Measurements from ENCODE around the gene GNG14. TPM values are rescaled to one million over a fixed set of nuclear protein-coding genes. Genes with fewer than 3 reads are reported as not detected.

Gene GNG14
- total and polyA plus RNA-seq, 12 donors = not detected

DNA sequence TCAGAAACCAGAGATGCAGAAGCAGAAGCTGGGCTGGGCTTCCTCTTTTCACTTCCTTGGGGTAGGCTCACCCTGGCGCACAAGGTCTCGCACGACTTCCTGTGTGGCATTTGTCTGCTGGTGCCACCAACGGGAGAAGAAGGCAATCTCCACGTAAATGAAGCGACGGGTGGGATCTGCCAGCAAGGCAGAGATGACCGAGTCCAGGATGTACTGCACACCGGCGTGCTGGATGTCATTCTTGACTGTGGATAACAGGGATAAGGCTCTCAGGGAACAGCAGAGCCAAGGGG, 22.6 kb upstream of the GNG14 start:
- WGBS, 4 donors = 58 to 83% (median 79%) methylated on average over 7 to 10 of the region's 10 CpGs
- H3K27me3 ChIP-seq = no peaks in the 10 kb centered on the region
- peaks cover 0 to 37% of the 10 kb centered on the region in 2 donors for H3K36me3 ChIP-seq (replicated peaks in 1 of 2)
- peak overlapping the region in 1 of 5 donors; percentile 72 for H3K27ac ChIP-seq
- no peaks in the 10 kb centered on the region for H3K9me3 ChIP-seq (replicated peaks in 1 of 3)
- intact Hi-C loops (cut with DNase I) = loop anchor here in 1 of 2 donors (5.0 kb wide), 1 partner anchor 53 kb away; the partner anchor contains the start of genes ZNF490 and ZNF791
- H3K4me1 ChIP-seq (replicated peaks in 1 of 2) = peaks cover 13 to 31% of the 10 kb centered on the region in 2 donors
- peak overlapping the region in 1 of 4 donors; percentile 80 for H3K4me3 ChIP-seq
- DNase-seq = peak in 4 of 7 donors; percentile 60 to 74 (median 68)
- TF ChIP-seq, protein P1, sequence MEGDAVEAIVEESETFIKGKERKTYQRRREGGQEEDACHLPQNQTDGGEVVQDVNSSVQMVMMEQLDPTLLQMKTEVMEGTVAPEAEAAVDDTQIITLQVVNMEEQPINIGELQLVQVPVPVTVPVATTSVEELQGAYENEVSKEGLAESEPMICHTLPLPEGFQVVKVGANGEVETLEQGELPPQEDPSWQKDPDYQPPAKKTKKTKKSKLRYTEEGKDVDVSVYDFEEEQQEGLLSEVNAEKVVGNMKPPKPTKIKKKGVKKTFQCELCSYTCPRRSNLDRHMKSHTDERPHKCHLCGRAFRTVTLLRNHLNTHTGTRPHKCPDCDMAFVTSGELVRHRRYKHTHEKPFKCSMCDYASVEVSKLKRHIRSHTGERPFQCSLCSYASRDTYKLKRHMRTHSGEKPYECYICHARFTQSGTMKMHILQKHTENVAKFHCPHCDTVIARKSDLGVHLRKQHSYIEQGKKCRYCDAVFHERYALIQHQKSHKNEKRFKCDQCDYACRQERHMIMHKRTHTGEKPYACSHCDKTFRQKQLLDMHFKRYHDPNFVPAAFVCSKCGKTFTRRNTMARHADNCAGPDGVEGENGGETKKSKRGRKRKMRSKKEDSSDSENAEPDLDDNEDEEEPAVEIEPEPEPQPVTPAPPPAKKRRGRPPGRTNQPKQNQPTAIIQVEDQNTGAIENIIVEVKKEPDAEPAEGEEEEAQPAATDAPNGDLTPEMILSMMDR (IDR thresholded peaks at IDR 0.05) = no peak
- no peak for TF ChIP-seq POLR2A (IDR thresholded peaks at IDR 0.05)

DNA sequence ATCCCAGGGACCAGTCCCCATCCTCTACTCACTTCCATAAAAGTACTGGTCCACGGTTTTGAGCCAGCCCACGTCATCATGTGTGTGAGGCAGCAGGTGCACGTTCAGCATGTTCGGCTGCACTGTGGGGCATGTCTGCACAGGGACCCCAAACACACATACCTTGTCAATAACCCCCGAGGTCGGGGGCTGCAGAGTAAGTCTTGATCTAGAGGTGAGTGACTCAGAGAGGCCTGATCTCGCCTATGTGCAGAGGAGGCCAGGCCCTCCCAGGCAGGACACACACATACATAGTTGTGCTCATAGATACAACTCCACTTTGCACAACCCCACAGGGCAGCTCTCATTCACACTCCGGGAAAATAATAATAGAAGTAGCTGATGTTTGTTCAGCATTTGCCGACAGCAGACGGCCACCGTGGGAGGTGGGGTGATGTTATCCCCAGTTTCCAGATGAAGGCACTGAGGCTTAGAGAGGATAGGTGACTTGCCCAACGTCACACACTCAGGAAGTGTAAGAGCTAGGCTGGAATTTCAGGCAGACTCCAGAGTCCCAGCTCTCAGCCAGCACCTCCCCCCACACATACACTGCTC, 22.0 kb upstream of the GNG14 start:
- Histone ChIP-seq H3K4me1 (replicated peaks in 1 of 2) (peaks cover 17 to 36% of the 10 kb centered on the region in 2 donors), H3K4me3 (peak overlapping the region in 3 of 4 donors; percentile 60 to 80 (median 71)), H3K9me3 (replicated peaks in 1 of 3) (no peaks in the 10 kb centered on the region), H3K36me3 (replicated peaks in 1 of 2) (peaks cover 0 to 32% of the 10 kb centered on the region in 2 donors), H3K27me3 (no peaks in the 10 kb centered on the region), H3K27ac (peak overlapping the region in 1 of 5 donors; percentile 72)
- TF ChIP-seq POLR2A (IDR thresholded peaks at IDR 0.05) = no peak
- no peak for DNase-seq
- 35 to 47% (median 45%) methylated on average over 4 to 12 of the region's 12 CpGs for WGBS, 4 donors
- intact Hi-C loops (cut with DNase I) = loop anchor here in 1 of 2 donors (5.0 kb wide), 1 partner anchor 53 kb away; the partner anchor contains the start of genes ZNF490 and ZNF791

DNA sequence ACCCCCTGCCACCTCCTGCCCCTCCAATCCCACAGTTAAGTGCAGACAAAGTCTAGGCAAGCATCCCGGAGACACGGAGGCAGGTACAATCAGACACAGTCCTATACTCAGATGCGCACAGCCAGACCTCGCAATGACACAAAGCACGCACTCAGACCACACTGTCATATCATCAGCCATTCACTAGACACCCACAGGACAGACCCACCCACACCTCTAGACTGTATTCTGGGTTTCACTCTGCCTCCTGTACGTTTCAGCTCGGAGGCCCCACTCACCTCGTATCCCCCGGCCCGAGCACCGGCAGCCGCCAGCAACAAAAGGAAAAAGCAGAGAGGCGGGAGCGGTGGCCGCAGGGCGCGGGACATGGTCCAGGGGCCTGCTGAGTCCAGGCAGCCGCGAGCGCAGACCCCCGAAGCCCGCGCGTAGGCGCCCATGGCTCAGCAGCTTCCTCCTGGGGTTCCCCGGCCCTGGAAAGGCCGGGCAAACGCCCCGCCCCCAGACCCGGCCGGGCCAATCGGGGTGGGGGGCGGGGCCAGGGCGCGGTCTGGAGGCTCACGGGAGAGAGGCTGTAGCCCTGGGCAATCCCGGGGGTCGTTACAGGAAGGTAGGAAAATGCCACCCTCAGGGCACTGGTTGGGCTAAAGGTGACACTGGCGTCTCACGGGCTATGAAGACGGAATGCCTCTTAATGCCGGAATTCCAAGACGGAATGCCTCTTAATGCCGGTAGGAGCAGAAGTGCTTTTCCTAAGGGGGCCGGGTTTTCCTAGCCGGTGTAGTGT, 21.3 kb upstream of the GNG14 start, which contains the start of the genes MAN2B1 and WDR83:
TSS of gene MAN2B1 (minus strand) at position 478 of the 784 bp plus-strand sequence. CDS start at position 437, 41 bp downstream.
TSS of gene WDR83 (plus strand) at position 543 of the 784 bp plus-strand sequence. CDS start 2,984 bp downstream, outside the sequence.
- H3K27ac ChIP-seq = peak within 1 kb of the TSS in 4 of 5 donors; percentile 8 to 72 (median 41)
- WGBS, 4 donors = 1 to 2% (median 1%) methylated on average over 11 to 46 of the region's 46 CpGs
- no peaks in the 10 kb centered on the region for H3K27me3 ChIP-seq
- DNase-seq = peak; percentile 59 to 79 (median 72)
- TF ChIP-seq, protein P1 (IDR thresholded peaks at IDR 0.05) = peak in 1 of 6 experiments; percentile 4
- TF ChIP-seq POLR2A (IDR thresholded peaks at IDR 0.05) = peak in 1 of 2 donors; percentile 15
- peak within 1 kb of the TSS in 3 of 4 donors; percentile 60 to 80 (median 71) for H3K4me3 ChIP-seq
- H3K9me3 ChIP-seq (replicated peaks in 1 of 3) = no peaks in the 10 kb centered on the region
- intact Hi-C loops (cut with DNase I) = loop anchor here in 1 of 2 donors (5.0 kb wide), 1 partner anchor 54 kb away; the partner anchor contains the start of genes ZNF490 and ZNF791
- peaks cover 17 to 36% of the 10 kb centered on the region in 2 donors for H3K4me1 ChIP-seq (replicated peaks in 1 of 2)
- peaks cover 0 to 25% of the 10 kb centered on the region in 2 donors for H3K36me3 ChIP-seq (replicated peaks in 1 of 2)

DNA sequence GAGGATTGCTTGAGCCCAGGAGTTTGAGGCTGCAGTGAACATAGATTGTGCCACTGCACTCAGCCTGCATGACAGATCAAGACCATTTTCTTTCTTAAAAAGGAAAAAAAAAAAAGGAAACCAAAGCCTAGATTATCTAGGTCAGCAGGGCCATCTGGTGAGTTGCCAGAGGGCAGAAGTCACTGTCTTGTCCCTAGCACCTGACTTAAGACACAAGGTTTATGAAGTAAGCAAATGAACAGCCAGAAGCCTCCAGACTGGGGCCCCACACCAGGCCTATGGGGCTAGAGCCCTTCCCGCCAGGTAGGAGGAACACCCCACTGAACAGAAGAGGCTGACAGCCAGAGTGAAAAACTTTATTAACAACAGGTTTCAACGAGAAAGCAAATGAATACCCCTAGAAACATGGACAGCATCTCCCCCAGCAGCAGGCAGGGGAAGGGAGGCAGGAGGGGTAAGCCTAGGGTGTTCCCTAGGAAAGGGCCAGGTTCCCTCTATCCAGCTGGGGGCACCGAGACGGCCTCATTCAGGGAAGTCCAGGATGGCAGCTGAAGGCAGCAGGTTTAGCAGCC, 20.0 kb upstream of the GNG14 start:
- no peaks in the 10 kb centered on the region for H3K27me3 ChIP-seq
- TF ChIP-seq POLR2A (IDR thresholded peaks at IDR 0.05) = no peak
- TF ChIP-seq, protein P1 (IDR thresholded peaks at IDR 0.05) = no peak
- H3K36me3 ChIP-seq (replicated peaks in 1 of 2) = peaks cover 0 to 16% of the 10 kb centered on the region in 2 donors
- no peaks in the 10 kb centered on the region for H3K9me3 ChIP-seq (replicated peaks in 1 of 3)
- H3K27ac ChIP-seq = peak overlapping the region in 2 of 5 donors; percentile 86 to 94
- H3K4me3 ChIP-seq = no peak overlapping the region
- H3K4me1 ChIP-seq (replicated peaks in 1 of 2) = peaks cover 17 to 36% of the 10 kb centered on the region in 2 donors
- no peak for DNase-seq
- intact Hi-C loops (cut with DNase I) = loop anchor here in 1 of 2 donors (5.0 kb wide), 1 partner anchor 56 kb away; the partner anchor contains the start of genes ZNF490 and ZNF791
- 70 to 80% (median 76%) methylated on average over 4 of the region's 4 CpGs for WGBS, 4 donors
